Measurements from ENCODE around the gene FXYD5. TPM values are rescaled to one million over a fixed set of nuclear protein-coding genes. Genes with fewer than 3 reads are reported as not detected.
A peak's percentile ranks its signal among the peaks of the same experiment; 100 is the strongest.

FXYD5 gene
- total RNA-seq, 2 donors from 2014 or later, result 24.0 to 29.6 TPM

GRCh38 chr19:35170359-35171061 lies 16.0 kb downstream of the FXYD5 start:
- Mint-ChIP-seq H3K9me3 (peaks cover 19% of the 10 kb centered on the region), H3K36me3 (ENCODE audit: low read depth) (peaks cover 24% of the 10 kb centered on the region), H3K27ac (no peak overlapping the region), H3K4me1 (no peaks in the 10 kb centered on the region), H3K27me3 (ENCODE audit: insufficient read depth) (no peaks in the 10 kb centered on the region), H3K4me3 (no peak overlapping the region)
- DNase-seq, result peak; percentile 30
- WGBS, 2 experiments (ENCODE audit: insufficient coverage in 1 of 2, insufficient read length in 1 of 2), result 85 to 89% methylated on average over 6 to 7 of the region's 7 CpGs
- Histone ChIP-seq H3K9me3 (ENCODE audit: control insufficient read depth, low read length) (peaks cover 18% of the 10 kb centered on the region), H3K27me3 (ENCODE audit: control insufficient read depth, insufficient read depth, low read length, poor library complexity, severe bottlenecking) (no peaks in the 10 kb centered on the region), H3K36me3 (ENCODE audit: control insufficient read depth, insufficient read depth, low read length) (no peaks in the 10 kb centered on the region), H3K9ac (ENCODE audit: extremely low read depth, low read length, poor library complexity, severe bottlenecking) (no peak overlapping the region), H3K4me1 (ENCODE audit: control insufficient read depth, insufficient read depth, low read length) (no peaks in the 10 kb centered on the region), H3K4me3 (ENCODE audit: low read length) (no peak overlapping the region), H3K27ac (ENCODE audit: low read depth, low read length) (no peak overlapping the region)
- TF ChIP-seq, protein P1, sequence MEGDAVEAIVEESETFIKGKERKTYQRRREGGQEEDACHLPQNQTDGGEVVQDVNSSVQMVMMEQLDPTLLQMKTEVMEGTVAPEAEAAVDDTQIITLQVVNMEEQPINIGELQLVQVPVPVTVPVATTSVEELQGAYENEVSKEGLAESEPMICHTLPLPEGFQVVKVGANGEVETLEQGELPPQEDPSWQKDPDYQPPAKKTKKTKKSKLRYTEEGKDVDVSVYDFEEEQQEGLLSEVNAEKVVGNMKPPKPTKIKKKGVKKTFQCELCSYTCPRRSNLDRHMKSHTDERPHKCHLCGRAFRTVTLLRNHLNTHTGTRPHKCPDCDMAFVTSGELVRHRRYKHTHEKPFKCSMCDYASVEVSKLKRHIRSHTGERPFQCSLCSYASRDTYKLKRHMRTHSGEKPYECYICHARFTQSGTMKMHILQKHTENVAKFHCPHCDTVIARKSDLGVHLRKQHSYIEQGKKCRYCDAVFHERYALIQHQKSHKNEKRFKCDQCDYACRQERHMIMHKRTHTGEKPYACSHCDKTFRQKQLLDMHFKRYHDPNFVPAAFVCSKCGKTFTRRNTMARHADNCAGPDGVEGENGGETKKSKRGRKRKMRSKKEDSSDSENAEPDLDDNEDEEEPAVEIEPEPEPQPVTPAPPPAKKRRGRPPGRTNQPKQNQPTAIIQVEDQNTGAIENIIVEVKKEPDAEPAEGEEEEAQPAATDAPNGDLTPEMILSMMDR (conservative IDR thresholded peaks at IDR 0.05), result no peak

- no peak overlapping the region for H3K4me3 ChIP-seq (ENCODE audit: low read length)
- Mint-ChIP-seq H3K27me3 (ENCODE audit: insufficient read depth) (no peaks in the 10 kb centered on the region), H3K9me3 (peaks cover 8% of the 10 kb centered on the region), H3K27ac (no peak overlapping the region), H3K4me1 (no peaks in the 10 kb centered on the region), H3K36me3 (ENCODE audit: low read depth) (peaks cover 12% of the 10 kb centered on the region), H3K4me3 (no peak overlapping the region)
- TF ChIP-seq, protein P1 (conservative IDR thresholded peaks at IDR 0.05), result no peak
- H3K36me3 ChIP-seq (ENCODE audit: control insufficient read depth, insufficient read depth, low read length), result no peaks in the 10 kb centered on the region
- no peak overlapping the region for H3K9ac ChIP-seq (ENCODE audit: extremely low read depth, low read length, poor library complexity, severe bottlenecking)
- peak; percentile 5 for DNase-seq
- H3K4me1 ChIP-seq (ENCODE audit: control insufficient read depth, insufficient read depth, low read length), result no peaks in the 10 kb centered on the region
- WGBS, 2 experiments (ENCODE audit: insufficient coverage in 1 of 2, insufficient read length in 1 of 2), result 94 to 100% methylated on average over 2 to 3 of the region's 3 CpGs
- H3K27me3 ChIP-seq (ENCODE audit: control insufficient read depth, insufficient read depth, low read length, poor library complexity, severe bottlenecking), result no peaks in the 10 kb centered on the region
- peaks cover 6% of the 10 kb centered on the region for H3K9me3 ChIP-seq (ENCODE audit: control insufficient read depth, low read length)
- H3K27ac ChIP-seq (ENCODE audit: low read depth, low read length), result no peak overlapping the region
Observed at GRCh38 chr19:35171730-35172129, 17.2 kb downstream of the FXYD5 start.

DNA sequence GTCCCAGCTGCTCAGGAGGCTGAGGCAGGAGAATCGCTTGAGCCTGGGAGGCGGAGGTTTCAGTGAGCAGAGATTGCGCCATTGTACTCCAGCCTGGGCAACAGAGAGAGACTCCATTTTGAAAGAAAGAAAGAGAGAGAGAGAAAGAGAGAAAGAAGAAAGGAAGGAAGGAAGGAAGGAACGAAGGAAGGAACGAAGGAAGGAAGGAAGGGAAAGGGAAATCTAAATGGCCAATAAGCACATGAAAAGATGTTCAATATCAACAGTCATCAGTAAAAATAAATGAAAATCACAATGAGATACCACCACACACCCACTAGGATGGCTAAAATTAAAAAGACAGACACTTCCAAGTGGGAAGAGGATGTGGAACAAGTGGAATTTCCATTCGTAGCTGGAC lies 19.7 kb downstream of the FXYD5 start:
- H3K27ac Mint-ChIP-seq, result no peak overlapping the region
- H3K4me3 Mint-ChIP-seq, result no peak overlapping the region
- WGBS, 2 experiments (ENCODE audit: insufficient coverage in 1 of 2, insufficient read length in 1 of 2), result 92 to 100% methylated on average over 6 of the region's 6 CpGs
- DNase-seq, result peak; percentile 1
- Histone ChIP-seq H3K36me3 (ENCODE audit: control insufficient read depth, insufficient read depth, low read length) (no peaks in the 10 kb centered on the region), H3K9ac (ENCODE audit: extremely low read depth, low read length, poor library complexity, severe bottlenecking) (no peak overlapping the region), H3K27me3 (ENCODE audit: control insufficient read depth, insufficient read depth, low read length, poor library complexity, severe bottlenecking) (no peaks in the 10 kb centered on the region), H3K4me1 (ENCODE audit: control insufficient read depth, insufficient read depth, low read length) (no peaks in the 10 kb centered on the region), H3K27ac (ENCODE audit: low read depth, low read length) (no peak overlapping the region), H3K9me3 (ENCODE audit: control insufficient read depth, low read length) (peaks cover 5% of the 10 kb centered on the region), H3K4me3 (ENCODE audit: low read length) (no peak overlapping the region)
- peaks cover 17% of the 10 kb centered on the region for H3K9me3 Mint-ChIP-seq
- H3K36me3 Mint-ChIP-seq (ENCODE audit: low read depth), result peaks cover 11% of the 10 kb centered on the region
- TF ChIP-seq, protein P1 (conservative IDR thresholded peaks at IDR 0.05), result no peak
- H3K27me3 Mint-ChIP-seq (ENCODE audit: insufficient read depth), result peaks cover 6% of the 10 kb centered on the region
- H3K4me1 Mint-ChIP-seq, result no peaks in the 10 kb centered on the region
